HG03521 (cell line): Measurements from ENCODE around the gene AHSG.

Experiments
- ATAC-seq: cut with Tn5 transposase; IDR thresholded peaks from one replicate; pipeline ENCODE4 v1.9.1; 2021; ENCODE audit warnings: mild to moderate bottlenecking, moderate library complexity; ENCODE audit not compliant: unreplicated experiment

The AHSG gene

DNA sequence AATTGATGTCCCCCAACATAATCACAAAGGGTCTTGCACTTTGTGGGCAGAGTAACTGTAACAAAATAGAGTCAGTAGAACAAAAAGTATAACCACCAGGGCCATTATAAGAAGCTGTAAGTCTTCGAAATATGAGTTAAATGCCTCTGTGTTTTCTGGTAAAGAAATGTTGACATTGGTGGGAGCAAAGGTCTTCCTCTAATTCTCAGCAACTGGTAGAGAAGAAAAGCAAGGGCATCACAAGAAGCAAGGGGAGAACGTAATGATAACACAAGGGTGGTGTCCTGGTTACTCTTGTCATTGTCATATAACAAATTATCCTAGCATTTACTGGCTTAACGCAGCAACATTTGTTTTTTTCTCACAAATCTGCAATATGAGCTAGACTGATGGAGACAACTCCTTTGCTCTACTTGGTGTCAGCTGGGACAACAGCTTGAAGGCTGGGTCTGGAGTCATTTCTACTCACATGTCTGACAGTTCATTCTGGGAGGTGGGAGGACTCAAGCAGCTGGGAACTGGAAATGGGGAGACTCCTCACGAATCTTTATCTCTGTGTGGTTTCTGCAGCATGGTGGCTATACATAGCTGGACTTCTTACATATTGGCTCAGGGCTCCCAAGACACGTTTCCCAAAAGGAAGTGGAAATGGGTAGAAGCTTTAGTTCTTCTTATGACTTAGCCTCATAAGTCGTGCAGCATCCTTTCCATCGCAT, 22.1 kb upstream of the AHSG start:
- ATAC-seq: no peak

- no peak for ATAC-seq
Measured at GRCh38 chr3:186592682-186593081, 20.2 kb upstream of the AHSG start.

DNA sequence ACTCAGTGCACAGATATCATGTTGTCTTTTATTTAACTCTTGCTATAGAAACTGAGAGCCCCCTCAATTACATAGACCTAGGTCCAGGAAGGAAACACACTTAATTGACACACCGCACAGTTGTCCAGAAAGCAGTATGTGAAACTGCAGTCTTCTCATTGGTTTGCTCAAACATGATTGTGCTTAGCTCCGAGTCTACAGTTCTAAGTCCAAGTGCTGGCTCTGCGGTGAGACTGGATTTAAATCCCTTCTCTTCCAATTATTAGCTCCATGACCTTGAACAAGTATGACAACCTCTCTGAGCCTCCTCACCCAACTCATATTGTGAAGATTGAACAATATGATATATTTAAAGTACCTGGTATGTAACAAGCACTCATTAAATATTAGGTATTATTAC, 19.0 kb upstream of the AHSG start:
- ATAC-seq: no peak

- no peak for ATAC-seq
Measured at GRCh38 chr3:186594591-186595113, 18.2 kb upstream of the AHSG start.

DNA sequence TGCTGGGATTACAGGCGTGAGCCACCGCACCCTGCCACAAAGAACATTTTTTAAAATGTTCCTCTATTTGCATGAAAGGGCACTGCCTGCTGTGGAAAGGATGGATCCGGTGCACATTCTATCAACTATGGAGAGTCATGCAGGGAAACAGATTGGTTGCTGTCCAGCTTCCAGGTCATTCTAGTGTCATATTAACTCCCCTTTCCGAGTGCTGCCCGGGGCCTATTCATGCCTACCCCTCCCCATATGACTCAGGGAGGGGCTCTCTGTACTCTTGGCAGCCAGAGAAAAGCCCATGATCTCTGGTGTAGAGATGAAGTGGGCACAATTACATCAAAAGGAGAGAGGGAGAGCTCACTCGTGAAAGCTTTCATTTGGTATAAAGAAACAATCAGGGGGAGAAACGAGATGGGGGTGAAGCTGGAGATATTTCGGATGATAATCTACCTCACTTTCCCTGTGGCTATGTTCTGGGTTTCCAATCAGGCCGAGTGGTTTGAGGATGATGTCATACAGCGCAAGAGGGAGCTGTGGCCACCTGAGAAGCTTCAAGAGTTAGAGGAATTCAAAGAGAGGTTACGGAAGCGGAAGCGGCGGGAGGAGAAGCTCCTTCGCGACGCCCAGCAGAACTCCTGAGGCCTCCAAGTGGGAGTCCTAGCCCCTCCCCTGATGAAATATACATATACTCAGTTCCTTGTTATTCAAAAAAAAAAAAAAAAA, 16.1 kb upstream of the AHSG start:
- ATAC-seq: no peak

DNA sequence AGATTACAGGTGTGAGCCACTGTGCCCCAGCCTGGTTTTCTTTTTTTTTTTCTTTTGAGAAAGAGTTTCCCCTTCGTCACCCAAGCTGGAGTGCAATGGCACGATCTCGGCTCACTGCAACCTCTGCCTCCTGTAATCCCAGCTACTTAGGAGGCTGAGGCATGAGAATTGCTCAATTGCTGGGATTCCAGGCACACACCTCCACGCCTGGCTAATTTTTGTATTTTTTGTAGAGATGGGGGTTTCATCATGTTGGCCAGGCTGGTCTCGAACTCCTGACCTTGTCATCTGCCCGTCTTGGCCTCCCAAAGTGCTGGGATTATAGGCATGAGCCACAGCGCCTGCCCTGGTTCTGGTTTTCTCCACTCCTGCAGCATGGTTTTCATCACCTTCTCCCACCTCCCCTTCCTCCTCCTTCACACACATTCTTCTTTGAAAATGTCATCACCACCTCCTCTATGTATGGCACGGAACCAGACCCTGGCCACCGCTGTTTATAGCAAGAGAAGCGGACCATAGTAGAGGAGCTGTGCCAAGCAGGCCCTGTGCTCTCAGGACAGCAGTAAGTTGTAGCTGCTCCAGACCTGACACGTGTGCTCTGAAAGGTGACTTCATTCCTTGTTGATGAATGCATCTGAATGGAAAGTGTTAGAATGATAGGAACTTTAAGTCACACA, 14.6 kb upstream of the AHSG start:
- no peak for ATAC-seq

DNA sequence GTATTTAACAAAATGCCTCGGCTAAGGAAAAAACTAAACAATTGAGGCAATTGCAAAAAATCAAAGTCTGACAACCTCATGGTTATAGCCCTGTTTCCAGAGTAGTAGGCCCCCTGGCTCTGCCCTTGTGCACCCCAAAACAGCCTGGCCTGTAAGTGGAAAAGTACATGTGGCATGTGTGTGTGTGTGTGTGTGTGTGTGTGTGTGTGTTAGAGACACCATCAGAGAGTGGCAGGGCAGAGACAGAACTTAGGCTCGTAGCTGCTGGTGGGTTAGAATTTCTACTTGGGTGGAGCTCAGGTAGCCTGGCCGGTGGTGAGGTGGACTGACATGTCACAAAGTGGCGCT, 14.1 kb upstream of the AHSG start:
- no peak for ATAC-seq

- no peak for ATAC-seq
Measured at GRCh38 chr3:186599142-186599784, 13.6 kb upstream of the AHSG start.

DNA sequence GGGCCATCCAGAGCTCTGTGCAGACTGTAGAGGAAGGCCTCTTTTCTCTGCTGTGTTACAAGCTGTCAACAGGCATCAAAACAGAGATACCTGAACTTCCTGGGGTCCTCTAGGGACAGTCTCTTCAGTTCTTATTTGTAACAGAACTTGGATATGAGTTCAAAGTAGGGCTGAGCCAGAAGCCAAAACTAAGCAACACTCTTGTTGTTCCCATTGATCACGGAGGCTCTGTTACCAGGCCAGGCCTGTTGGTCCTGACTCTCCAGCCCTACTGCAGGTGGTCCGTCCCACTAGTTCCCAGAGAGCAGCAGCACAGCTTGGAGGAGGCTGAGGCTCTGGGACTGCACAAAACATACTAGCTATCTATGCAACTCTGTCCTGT, 13.1 kb upstream of the AHSG start:
- ATAC-seq: no peak

DNA sequence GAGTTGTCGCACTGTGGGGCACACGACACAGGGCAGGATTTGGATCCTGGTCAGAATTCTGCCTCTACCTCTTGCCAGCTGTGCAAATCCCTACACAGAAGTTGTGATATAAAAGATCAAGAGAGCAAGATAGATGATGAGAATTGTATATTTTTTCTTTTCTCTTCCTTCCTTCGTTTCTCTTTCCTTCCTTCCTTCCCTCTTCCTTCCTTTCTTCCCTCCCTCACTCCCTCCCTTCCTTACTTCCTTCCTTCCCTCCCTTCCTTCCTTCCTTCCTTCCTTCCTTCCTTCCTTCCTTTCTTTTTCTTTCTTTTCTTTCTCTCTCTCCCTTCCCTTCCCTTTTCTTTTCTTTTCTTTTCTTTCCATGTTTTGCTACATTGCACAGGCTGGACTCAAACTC, 12.0 kb upstream of the AHSG start:
- ATAC-seq: no peak

DNA sequence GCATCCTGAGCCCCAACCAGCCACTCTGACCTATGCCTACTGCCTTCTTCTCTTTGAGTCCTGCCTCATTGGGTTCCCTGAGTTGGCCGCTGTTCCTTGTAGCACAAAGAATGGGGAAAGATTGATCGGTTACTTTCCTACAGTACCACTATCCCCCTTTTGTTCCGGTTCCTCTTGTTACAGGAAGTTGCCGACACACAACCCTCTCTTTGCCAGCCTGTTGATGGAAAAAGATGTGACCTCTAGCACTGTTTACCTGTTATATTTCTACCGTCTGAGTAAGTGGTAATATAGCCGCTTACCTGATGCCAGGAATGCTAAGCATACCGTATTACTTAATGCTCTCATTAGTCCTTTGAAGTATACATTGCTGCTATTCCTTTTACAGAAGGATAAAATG, 9.7 kb upstream of the AHSG start:
- ATAC-seq: no peak

GRCh38 chr3:186605078-186605477, 7.8 kb upstream of the AHSG start:
- ATAC-seq: no peak

GRCh38 chr3:186605561-186606545, 7.0 kb upstream of the AHSG start:
- no peak for ATAC-seq

DNA sequence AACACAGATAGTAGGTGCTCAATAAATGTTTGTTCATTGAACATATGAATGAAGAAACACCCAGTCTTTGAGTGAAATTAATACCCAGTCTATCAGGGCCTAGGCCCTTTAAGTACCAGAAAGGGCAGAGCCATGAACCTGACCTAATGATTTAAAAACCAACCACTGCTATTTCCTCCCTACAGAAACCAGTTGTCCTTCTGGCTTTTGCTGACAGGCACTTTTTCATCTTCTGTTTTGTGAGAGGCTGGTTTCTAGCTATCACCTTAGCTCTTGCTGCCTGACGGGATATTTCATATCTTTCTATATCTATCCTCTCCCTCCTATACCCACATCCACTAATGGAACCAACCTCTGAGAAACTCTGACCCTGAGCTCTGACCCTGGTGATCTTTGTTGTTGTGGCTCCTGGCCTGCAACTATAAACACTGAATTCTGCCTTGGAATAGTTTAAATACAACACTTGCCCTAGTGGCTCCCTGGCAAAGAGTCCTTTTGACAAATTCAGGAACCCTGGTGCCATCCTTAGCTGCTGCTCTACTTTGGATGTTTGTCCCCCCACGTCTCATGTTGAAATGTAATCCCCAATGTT, 4.1 kb upstream of the AHSG start:
- no peak for ATAC-seq

- no peak for ATAC-seq
Measured at GRCh38 chr3:186609247-186609868, 3.5 kb upstream of the AHSG start.

- no peak for ATAC-seq
Measured at GRCh38 chr3:186612065-186612464, 795 bp upstream of the AHSG start.

DNA sequence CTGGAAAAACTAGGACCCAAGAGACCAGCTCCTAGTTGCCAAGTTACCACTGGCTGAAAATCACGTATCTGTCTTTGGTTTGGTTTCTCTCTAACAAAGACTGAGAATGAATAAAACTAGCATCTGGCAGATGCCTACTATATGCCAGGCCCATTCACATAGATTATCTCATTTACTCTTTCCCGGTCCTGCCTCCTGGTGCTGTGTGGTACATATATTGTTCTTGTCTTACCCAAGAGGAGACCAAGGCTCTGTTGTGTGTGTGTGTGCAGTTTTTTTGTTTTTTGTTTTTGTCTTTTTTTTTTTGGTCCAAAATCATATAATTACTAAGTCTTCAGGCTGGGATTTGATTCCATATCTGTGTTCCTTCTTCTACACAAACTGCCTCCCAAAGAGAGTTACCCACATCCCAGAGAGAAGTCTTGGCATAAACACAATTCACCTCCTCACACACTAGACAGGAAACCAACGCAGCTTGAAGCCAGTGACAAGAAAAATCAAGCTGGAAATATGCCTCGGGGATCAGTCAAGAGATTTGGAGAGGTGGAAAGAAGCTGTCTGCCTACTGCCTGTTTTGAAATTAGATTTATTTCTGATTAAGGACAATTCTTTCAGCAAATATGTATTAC, 891 bp downstream of the AHSG start:
- ATAC-seq: no peak

DNA sequence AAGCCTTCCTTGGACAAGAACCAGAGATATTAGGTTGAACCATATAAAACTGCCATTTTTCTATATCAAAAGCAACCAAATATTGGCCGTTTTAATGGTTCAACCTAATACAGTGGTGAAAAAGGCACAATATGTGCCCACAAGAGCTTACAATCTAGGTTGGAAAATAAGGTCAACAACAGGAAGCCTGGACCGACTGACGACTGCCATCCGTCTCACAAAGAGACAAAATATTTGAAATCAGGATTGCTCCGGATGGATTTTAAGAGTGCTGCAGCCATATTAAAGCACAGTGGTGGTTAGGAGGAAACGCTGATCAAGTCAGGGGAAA, 1.4 kb downstream of the AHSG start:
- ATAC-seq: no peak
